HG02588 (cell line): ENCODE measurements around the gene FAM53A.

Experiments used
- ATAC-seq: cut with Tn5 transposase; IDR thresholded peaks from one replicate; pipeline ENCODE4 v1.9.1; 2021; ENCODE audit warnings: mild to moderate bottlenecking, moderate library complexity; ENCODE audit not compliant: unreplicated experiment

Gene FAM53A

DNA sequence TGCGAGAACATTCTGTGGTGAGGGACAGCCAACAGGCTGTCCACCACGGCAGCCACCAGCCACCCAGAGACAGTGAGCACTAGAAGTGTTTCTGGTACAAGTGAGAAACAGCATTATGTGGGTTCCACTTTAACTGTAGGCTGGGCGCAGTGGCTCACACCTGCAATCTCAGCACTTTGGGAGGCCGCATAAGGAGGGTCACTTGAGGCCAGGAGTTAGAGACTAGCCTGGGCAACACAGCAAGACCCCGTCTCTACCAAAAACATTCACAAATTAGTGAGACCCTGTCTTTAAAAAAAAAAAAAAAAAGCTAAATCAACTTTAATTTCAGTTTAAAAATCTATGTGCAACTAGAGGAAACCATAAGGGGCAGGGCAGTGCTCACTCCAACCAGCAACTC lies 20.6 kb downstream of the FAM53A start:
- ATAC-seq = no peak

DNA sequence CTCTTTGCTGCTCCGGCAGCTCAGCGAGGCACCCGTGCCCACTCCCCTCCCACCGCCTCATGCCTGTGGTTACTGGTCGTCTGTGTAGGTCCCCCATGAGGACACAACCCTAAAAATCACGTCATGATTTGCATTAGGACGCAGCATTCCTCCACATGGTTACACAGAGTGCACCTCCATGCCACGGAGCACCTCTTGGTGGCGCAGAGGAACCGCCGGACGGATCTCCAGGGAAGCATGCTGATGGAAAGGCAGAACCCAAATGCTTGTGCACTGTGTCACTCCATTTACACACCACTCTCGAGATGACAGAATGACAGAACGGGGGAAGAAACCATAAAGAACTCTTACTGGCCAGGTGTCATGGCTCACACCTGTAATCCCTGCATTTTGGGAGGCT lies 22.4 kb downstream of the FAM53A start:
- ATAC-seq = no peak

DNA sequence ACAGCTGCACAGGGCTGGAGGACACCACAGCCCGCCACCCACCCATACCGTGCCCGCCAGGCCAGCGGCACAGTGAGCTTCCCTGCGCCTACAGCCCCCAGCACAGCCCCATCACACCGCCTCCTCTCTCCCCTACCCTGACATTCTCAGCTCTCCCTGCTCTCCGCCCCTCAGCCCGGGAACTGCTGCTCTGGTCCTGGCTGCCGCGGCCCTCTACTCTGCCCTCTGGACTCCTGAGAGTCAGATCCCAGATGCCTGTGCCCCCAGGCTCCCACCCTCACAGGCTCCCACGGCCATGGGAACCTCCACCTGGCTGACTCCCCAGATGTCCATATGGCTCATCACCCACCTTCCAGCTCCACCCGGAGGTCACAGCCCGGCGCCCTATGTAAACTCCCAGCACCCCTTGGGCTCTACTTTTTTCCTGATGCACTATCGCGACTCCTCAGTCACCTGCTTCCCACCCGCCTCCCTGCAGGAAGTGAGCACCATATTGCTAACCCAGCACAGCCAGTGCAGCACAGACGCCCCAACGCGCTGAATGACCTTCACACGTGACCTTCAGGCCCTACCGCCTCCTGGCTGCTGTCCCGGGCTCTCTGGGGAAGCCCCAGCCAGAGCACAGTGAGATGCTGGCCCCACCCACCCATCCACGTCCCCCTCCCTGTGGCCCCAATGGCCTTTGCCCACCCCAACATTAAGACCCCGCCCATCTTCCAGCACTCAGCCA lies 23.0 kb downstream of the FAM53A start:
- ATAC-seq = no peak

DNA sequence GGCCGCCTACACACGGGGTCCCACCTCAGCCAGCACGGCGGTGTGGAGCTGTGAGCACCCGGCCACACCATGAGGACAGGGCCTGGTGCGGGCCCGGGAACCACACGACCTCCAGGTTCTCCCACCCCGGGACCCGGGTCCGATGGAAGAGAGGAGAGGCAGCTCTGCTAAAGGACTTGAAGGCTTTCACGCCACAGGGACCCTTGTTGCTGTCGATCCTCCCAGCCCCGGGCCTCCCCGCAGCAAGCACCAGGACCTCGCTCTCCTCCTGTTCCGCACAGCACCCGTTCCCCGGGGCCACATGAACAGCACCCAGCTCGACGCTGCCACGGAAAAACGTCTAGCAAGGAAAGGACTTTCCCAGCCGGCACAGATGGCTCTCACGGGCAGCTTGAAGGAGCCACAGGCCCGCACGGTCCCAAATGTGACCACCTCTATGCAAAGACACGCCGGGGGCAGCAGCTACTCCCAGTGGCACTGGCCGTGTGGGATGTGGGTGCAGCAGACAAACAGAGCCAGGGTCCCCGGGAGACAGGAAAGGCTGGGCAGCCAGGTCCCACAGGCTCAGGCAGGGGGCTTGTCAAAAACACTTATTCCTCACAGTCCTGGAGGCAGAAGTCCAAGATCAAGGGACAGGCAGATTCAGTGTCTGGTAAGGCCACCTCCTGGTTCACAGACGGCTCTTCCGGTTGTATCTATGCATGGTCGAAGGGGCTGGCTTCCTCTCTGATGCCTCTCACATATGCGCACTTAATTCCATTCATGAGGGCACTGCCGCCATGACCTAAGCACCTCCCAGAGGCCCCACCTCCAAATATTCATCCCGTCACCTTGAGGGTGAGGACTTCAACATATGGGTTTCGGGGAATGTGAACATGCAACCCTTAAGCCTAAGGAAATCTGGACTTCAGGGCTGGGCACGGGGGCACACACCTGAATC lies 24.7 kb downstream of the FAM53A start:
- ATAC-seq = no peak

DNA sequence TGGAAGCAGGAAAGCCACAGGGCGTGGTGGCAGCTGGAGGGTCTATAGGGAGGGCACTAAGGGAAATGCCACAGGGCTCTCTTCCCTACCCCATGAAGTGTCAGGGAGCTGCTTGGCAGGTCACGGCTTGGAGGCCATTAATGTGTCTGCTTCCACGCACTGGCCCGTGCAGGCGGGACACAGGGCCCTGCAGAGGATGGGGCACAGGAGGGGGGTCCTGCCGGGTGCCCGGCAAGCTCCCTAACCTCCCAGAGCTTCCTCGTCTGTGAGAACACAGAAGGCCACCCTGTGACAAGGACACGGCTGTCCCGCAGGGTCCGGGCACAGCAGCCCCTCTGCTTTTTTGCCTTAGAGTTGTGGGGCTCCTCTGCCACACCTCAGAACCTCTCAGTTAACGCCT lies 25.5 kb downstream of the FAM53A start:
- no peak for ATAC-seq

DNA sequence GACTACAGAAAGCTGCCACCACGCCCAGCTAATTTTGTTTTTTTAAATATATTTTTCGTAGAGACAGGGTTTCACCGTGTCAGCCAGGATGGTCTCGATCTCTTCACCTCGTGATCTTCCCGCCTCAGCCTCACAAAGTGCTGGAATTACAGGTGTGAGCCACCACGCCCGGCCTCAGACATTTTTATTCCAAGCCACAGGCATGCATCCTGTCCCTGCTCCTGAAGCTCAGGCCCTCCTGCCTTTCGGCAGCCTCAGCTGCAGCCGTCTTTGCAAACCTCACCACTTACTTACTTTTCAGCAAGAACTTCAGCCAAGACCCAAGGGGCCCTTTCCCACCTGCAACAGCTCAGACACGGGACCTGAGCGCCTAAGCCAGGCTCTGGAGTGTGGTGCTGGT lies 26.0 kb downstream of the FAM53A start:
- ATAC-seq = no peak

DNA sequence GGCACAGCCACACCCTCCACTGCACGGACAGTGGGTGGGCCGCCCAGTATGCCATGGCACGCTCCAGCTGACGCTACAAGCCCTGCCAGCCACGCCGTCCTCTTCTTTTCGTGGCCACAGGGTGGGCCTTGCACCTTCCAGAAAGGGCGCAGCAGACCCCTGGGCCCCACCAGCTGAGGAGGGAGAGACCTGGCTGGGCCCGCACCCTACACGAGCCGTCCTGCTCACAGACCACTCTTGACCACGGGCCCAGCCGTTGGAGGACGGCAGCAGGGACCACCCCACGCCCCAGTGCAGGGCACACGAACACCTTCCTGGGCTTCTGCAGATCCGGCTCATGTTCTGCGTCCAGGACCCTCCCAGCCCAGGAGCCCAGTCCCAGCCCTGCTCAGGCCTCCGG lies 27.1 kb downstream of the FAM53A start:
- ATAC-seq = no peak

DNA sequence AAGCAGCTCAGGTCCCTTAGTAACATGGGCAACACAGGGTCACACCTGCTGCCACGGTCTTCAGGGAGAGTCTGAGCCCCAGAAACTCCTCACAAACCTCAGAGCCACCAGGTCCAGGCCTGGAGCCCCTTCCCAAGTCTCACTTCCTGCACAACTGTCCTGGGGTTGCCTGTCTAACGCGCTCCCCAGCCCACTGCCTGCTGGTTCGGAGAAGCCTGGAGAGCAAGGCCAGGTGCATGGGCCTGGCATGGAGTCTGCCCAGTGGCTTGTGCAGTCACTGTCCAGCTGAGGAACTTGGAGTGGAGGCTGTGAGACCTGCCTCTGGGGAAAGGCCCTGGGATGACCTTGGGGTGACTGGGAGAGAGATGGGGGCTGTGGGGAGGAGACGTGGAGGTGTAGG lies 28.0 kb downstream of the FAM53A start:
- no peak for ATAC-seq

DNA sequence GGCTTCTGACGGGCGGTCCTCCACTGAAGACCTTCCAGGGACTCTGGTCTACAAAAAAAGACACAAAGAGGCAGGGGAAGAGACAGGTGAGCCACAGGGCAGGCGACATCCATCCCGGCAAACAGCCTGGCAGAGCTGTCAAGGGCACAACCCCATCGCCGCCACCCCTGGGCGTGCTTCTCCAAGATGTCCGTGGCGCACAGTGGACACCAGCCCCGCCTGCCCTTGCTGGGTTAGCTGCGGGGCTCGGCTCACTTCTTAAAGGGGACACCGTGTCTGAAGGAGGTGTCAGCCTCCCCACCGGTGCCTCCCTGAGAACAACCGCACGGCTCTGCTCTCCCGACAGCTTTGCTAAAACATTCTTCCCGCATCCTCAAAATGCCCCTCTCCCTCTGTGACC lies 28.4 kb downstream of the FAM53A start:
- no peak for ATAC-seq

DNA sequence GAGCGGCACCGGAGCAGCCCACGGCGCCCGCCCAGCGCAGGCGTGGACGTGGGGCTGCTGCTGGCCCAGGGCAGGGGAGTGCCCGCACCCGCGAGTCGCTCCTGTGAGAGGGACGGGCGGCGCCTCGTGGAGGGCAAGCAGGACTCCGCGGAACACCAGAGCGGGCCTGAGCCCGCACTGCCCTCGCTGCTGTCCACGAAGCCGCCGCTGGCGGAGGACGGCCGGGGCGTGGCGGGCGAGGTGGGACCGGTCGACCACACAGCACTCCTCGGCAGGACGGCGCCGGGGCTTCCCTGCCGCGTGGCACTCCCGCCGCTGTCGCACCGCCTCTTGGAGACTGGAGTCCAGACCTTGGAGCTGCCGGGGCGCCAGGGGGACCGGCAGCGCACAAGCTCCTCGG lies 29.0 kb downstream of the FAM53A start:
- ATAC-seq = no peak

DNA sequence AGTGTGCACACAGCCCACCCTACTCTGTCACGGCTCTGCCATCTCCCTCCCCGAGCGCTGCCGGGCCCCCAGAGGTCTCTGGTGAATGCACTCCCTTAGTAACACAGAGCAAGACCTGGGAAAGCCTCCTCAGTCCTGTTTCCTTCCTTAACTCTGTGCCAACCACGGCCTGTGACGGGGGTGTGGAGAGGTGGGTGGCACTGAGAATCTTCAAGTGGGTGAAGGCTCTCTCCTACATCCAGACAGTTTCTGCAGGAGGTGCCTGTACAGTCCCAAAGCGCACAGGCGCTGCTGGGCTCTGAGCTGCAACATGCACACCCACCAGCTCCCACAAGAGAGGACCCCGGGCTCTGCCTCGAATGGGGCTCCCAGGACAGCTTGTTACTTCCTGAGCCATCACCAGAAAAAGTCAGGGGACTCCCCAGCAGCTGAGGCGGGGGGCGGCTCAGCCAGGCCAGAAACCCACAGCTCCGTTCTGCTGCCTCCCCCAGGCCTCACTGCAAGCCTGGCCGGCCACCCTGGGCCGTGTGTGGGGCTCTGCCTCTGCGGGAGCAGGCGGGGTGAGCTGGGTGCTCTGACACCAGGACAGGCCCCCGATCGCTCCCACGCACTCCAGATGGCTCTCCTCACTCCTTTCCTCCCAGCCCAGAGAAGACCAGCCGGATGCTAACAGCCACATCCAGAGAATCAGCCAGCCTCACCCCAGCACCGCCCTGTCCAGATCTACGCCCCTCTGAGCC lies 29.7 kb downstream of the FAM53A start:
- no peak for ATAC-seq

DNA sequence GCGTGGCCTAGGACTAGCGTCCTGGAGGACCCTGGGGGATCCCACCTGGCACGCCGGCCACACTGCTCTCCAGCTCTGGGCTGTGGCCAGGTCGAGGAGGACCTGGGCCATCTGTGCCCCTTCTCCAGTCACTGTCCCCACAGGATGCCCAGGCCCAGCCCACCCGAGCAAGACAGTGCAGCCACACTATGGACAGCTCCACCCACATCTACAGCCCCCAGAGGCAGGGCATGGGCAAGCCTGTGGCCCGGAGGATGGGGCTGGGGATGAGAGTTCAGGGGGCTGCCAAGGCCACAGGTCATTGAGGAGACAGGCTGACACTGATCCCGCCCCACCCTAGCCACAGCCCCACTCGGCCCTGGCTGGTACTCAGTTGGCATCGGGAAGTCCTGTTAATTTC lies 30.3 kb downstream of the FAM53A start:
- no peak for ATAC-seq

DNA sequence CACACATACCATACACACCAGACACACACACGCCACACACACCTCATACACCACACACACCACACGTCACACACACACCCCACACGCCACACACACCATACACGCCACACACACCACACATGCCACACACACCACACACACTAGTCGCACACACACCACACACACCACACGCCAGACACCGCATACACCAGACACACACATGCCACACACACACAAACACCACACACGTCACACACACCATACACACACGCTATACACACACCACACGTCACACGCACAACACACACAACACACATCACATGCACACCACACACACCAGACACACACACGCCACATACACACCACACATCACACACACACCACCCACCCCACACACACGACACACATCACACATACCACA lies 32.0 kb downstream of the FAM53A start:
- ATAC-seq = no peak

DNA sequence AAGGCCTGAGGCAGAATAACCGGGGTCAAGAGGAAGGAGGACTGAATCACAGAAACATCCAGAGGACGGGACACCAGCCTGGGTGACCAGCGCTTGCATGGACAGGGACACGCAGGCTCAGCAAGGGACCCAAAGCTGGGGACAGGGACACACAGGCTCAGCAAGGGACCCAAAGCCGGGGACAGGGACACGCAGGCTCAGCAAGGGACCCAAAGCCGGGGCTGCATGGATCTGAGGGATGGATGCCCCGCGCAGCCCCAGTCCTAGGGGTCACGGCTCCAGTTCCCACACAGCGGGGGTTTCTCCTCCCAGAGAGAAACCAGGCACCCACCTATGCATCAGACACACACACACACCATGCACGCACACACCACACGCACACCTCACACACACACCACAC lies 32.5 kb downstream of the FAM53A start:
- ATAC-seq = no peak

DNA sequence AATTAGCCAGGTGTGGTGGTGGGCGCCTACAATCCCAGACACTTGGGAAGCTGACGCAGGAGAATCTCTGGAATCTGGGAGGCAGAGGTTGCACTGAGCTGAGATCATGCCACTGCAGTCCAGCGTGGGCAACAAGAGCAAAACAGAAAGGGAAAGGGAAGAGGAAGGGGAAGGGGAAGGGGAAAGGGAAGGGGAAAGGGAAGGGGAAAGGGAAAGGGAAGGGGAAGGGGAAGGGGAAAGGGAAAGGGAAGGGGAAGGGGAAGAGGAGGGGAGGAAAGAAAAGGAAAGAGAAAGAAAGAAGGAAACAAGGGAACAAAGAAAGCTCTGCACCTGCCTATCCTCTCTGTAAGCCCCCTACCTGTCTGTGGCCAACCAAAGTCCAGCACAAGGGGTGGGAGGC lies 35.2 kb downstream of the FAM53A start:
- no peak for ATAC-seq

DNA sequence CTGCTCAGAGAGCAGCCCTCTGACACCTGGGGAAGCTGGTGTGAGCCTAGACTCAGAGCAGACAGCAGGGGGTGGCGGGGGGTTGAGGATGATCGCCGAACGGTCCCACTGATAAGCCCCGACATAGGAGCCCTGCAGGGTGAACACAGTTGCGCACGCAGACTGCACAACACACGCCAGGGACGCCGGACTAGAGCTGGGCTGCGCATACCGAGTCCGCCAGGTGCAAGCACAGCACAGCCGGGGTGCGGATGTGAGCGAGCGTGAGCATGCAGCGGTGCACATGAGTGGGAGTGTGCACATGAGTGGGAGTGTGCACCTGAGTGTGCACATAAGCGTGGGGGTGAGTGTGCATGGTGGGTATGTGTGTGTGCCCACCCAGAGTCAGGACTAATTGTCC lies 36.7 kb downstream of the FAM53A start:
- no peak for ATAC-seq

DNA sequence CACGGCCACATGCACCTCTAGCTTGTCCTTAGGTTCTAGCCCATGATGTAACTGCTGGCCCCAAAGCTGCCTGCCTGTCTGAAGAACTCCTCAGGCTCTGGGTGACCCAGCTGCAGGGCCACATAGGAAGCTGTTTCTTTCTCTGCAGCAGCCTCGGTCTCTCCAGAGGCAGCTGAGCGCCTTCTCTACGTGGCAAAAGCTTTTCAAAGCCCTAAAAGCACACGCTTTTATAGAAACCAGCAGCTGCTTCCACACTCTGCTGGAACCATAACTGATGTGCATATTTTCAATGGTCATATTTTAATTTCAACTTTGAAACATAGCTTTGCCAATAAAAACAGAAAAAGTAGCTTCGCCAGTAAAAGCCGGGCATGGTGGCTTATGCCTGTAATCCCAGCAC lies 37.4 kb downstream of the FAM53A start:
- ATAC-seq = no peak

DNA sequence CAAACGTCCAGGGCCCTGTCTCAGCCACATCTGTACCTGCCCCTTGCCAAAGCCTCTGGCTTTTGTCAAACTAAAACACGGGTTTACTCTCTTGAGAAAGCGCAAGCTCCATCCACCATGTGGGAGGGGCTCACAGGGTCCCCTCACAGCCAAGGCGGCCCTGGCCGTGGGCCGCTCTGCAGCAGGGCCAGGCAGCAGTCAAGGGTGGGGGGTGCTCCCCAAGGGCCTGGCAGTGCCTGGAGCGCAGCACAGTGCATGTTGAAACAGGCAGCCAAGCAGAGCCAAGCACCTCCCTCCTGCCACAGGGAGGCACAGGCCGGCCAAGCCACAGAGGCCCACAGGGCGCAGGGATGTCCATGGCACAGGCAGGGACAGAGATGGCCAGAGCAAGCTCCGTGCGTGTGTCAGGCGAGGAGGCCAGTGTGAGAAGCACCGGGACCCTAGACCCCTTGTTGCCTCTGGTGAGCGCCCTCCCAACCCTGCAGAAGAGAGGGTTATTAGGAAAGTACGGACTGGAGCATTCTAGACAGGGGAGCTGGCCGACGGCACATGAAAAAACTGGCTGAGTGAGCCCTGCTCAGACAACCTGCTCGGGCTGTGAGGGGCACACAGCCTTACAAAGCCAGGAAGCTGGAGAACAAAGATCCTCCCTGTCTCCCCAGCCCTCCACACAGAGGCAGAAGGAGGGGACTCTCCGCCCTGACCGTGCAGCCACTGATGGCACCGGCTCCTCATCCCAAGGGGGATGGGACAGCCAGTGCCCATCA lies 39.0 kb downstream of the FAM53A start:
- no peak for ATAC-seq

DNA sequence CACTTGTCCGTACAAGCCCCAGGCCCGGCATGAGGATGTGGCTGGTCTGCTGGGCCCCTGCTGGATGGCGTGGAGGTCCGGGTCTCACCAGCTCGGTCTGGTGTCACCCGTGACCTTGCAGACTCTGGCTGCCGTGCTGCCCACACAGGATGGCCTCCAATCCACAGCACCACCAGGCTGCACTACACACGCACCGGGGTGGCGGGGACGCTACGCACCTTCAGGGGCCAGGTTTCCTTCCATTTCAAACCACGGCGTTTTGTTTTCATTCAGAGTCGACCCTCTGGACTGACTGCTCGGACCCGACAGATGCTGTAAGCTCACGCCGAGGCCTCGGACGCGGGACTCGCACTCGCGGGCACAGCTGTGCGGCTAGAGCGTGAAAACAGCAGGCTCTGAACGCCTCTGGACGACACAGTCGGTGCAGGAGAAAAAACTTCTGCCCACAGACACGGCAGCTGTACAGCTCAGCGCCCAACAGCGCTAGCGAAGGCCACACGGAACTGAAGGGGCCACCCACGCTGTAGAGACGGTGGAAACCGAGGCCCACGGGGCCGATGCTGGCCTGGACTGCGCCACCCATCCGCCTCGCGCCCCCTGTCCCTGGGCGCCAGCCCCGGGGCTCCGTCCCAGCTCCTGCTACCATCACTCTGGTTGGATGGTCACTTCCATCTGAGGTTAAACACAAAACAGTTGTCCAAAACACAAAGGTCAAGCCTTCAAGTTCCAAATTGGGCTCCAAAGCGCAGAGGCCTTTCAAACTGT lies 40.0 kb downstream of the FAM53A start:
- ATAC-seq = no peak
